Urinary bladder (tissue), 4 donors: ENCODE results near the gene ELAC2. TPM values are rescaled to one million over a fixed set of nuclear protein-coding genes. Genes with fewer than 3 reads are reported as not detected.
A peak's percentile ranks its signal among the peaks of the same experiment; 100 is the strongest.

ENCODE experiments used
- DNase-seq: peaks from one replicate; pipeline ENCODE4 v3.0.0-alpha.2; 2015; ENCODE audit errors: extremely low spot score
- H3K27ac ChIP-seq: one replicate; pipeline ENCODE4 v1.5.1; 2013; ENCODE audit warnings: low read depth, mild to moderate bottlenecking, moderate library complexity
- H3K36me3 ChIP-seq: one replicate; pipeline ENCODE4 v1.6.1; 2013; ENCODE audit warnings: mild to moderate bottlenecking, moderate library complexity; ENCODE audit not compliant: insufficient read depth
- H3K4me1 ChIP-seq: one replicate; pipeline ENCODE4 v1.6.1; 2013; ENCODE audit warnings: mild to moderate bottlenecking, moderate library complexity; ENCODE audit not compliant: insufficient read depth
- H3K4me3 ChIP-seq: one replicate; pipeline ENCODE4 v1.5.1; 2013; ENCODE audit warnings: low read depth, low read length
- WGBS: extraction: QIAGEN DNeasy Blood & Tissue Kit; methylation state at CpG from one replicate; pipeline ENCODE4 v1.1.7; 2013; 5-methylcytosine and 5-hydroxymethylcytosine counted together
- polyA plus RNA-seq: library from polyadenylated mRNA; stranded (reverse); fragments of 200-250 nt; gene quantifications from one replicate; pipeline ENCODE4 v1.2.3, GENCODE V29; 2013
- total RNA-seq: library from RNA; depleted of rRNA; stranded (reverse); fragments of >200 nt; gene quantifications from one replicate; pipeline ENCODE4 v1.2.3, GENCODE V29; 2014
- donor health status: healthy with polysubstance abuse.
- donor health status: healthy.

ELAC2 gene
- total and polyA plus RNA-seq, 2 donors = 33.3 to 47.0 TPM

DNA sequence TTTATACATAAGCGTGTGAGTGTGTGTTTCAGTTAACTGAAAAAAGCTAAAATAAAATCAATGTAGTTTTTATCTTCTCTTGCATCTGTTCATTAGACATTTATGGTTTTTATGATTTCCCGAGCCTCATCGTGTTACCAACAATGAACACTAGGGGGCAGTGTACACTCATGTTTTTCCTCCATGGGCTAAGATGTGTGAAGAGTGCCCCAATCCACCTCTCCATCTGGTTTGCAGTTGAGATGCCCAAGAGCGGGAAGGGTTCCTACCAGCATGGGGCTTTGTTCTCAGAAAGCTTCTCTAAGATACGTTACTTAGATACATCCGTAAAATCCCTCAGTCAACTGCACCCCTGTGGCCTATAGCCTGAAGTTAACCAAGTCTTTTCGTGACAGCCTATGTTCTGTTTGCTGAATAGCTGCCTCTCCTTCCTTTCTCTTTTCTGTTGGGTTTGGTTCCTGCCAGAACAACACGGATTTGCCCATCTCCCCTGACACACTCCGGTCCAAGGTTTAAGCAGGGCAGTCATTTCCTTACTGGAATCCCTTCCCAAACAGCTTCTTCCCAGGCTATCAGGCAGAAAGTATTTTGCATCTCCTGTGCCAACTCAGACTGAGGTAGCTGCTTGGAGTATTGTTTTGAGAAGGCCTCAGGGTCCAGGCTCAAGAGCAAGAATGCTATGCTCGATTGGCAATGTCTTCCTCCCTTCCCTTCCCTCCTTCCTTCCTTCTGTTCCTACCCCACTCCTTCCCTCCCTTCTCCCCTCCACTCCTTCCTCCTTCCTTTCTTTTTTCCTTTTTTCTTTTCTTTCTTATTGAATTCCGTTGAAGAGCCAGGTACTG, 12.9 kb upstream of the ELAC2 start:
- Histone ChIP-seq H3K4me3 (no peak overlapping the region), H3K27ac (no peak overlapping the region), H3K36me3 (no peaks in the 10 kb centered on the region), H3K4me1 (no peaks in the 10 kb centered on the region)
- peak; percentile 8 for DNase-seq
- 49% methylated on average over 11 of the region's 11 CpGs for WGBS

DNA sequence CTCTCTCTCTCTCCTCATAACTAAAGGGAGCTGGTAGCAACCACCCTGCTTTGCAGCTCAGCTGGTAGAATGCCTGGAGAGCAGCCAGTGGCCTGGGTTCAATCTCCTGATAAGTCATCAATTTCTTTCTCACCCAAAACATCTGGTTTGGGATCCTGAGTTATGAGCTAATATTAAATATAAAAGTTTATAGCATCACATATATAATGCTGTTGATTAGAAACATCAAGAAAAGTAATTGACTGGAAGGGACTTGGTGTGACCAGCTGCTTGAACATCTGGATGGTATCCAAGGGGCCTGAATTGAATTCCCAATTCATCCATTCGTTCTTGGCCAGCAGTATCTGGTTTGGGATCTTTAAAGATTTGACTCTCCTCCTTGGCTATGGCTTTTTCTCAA, 12.2 kb upstream of the ELAC2 start:
- no peak overlapping the region for H3K4me3 ChIP-seq
- DNase-seq = no peak
- WGBS = 59% methylated on average over 1 of the region's 1 CpG
- H3K27ac ChIP-seq = no peak overlapping the region
- H3K36me3 ChIP-seq = no peaks in the 10 kb centered on the region
- H3K4me1 ChIP-seq = no peaks in the 10 kb centered on the region

DNA sequence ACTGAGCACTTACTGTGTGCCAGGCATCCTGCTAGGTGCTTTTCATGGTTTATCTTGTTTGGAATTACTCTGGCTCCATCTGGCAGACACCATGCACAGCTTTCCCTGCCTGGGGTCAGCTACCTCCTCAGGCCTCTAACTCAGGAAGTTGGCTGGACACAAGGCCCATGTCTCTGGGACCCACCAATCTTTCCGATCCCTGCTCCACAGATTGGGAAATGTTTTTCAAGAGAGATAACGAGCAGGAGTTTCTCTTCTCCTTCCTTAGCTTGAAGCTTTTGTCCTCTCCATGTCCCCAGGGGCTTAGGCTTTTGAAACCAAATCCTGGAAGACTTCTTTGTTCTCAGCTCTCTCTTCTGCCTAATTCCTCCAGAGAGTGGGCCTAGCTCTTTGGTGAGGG, 11.5 kb upstream of the ELAC2 start:
- H3K4me1 ChIP-seq = no peaks in the 10 kb centered on the region
- no peak overlapping the region for H3K4me3 ChIP-seq
- H3K36me3 ChIP-seq = no peaks in the 10 kb centered on the region
- WGBS = 76% methylated on average over 2 of the region's 2 CpGs
- DNase-seq = no peak
- H3K27ac ChIP-seq = no peak overlapping the region

DNA sequence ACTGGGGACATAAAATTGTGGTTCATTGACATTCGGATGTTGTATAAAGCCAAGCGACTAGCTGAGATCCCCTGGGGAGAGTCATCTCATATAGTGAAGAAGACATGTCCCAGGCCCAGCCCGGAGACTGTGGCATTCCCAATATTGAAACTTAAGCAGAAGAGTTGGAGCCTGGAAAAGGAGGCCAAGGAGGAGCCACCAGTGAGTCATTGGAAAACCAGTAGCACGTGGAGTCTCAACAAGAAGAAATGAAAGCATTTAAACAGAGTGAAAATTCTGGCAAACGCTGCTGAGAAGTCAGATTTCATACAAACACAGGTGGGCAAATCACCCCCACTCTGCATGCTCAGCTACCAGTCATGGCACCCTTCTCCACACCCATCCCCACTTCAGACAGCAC, 9.4 kb upstream of the ELAC2 start:
- 88% methylated on average over 5 of the region's 5 CpGs for WGBS

DNA sequence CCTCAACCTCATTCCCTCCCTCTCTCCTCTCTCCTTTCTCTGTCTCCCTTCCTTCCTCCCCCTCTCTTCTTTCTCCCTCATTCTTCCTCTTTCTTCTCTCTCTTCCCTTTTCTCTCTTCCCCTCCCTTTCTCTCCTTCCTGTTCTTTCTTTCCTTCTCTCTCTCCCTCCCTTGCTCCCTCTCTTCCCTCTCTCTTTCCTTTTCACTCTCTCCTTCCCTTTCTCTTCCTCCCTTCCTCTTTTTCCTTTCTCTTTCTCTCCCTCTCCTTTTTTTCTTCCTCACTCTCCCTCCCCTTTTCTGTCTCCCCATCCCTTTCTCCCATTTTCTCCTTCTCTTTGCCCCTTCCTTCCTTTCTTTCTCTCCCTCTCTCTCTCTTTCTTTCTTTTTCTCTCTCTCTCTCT, 7.9 kb upstream of the ELAC2 start:
- Histone ChIP-seq H3K4me1 (no peaks in the 10 kb centered on the region), H3K27ac (no peak overlapping the region), H3K4me3 (no peak overlapping the region), H3K36me3 (no peaks in the 10 kb centered on the region)
- no peak for DNase-seq

More for the DNA sequence above, 9.4 kb upstream of the ELAC2 start:
- H3K4me3 ChIP-seq = no peak overlapping the region
- DNase-seq = no peak
- no peaks in the 10 kb centered on the region for H3K36me3 ChIP-seq
- H3K27ac ChIP-seq = no peak overlapping the region
- no peaks in the 10 kb centered on the region for H3K4me1 ChIP-seq

DNA sequence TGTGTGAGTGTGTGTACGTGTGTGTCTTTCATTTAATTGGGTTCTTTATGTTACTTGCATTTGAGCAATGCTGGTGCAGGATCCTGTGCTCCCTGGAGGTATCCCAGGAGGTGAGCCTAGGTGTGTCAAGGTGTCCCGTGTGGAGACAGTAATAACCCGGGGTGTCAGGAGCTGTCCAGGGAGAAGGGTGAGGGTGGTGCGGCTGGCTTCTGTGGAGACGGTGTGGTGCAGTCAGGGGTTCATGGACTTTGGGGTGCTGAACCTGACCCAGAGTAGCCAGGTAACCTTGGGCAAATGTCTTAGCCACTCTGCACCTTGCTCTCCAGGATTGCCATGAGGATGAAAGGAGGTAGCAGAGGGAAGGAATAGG, 7.4 kb upstream of the ELAC2 start:
- 75% methylated on average over 5 of the region's 5 CpGs for WGBS
- no peak for DNase-seq
- Histone ChIP-seq H3K36me3 (no peaks in the 10 kb centered on the region), H3K4me3 (no peak overlapping the region), H3K4me1 (no peaks in the 10 kb centered on the region), H3K27ac (no peak overlapping the region)

DNA sequence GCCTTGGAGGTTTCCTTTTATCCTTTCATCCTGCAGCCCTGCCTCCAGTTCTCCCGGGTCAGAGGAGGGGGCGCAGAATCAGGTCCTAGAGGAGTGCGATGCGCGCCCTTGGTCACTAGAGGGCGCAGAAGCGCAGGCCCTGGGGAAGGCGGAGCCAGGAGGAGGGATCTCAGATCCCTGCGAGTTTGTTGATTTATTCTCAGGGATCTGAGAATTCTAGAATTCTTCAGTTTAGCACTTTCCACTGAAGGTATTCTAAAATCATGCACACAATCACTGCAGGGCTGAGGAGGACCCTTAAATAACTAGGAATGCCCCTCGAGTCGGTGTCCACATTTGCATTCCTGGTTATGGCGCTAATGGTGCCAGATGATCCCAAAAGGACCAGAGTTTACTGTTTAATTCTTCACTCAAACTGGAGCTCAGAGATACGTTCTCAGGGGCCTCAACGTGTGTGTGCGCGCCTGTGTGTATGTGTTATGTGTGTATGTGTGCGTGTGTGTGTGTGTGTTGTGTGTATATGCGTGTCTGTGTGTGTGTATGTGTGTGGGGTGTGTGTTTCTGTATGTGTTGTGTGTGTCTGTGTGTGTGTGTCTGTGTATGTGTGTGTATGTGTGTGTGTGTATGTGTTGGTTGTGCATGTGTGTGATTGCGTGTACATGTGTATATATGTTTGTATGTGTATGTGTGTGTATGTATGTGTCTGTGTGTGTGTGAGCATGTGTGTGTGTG, 6.9 kb upstream of the ELAC2 start:
- Histone ChIP-seq H3K36me3 (no peaks in the 10 kb centered on the region), H3K4me1 (no peaks in the 10 kb centered on the region), H3K4me3 (no peak overlapping the region), H3K27ac (no peak overlapping the region)
- peak; percentile 13 for DNase-seq
- 27% methylated on average over 19 of the region's 19 CpGs for WGBS

DNA sequence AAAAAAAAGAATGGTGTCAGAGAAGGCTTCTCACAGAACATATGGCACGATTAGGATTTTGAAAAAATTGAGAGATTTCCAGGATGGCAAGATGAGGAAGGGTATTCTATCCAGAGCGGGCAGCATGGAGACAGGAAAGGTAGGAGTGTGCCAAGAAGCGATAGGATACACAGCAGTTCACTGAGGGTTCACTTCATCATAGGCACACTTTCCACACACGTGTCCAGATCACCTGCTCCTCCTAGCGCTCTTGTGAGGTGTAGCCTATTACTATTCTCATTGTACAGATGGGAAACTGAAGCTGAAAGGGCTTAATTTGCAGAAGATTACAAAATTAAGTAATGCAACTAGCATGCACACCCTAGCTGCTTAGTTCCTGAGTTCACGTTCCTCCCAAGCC, 6.2 kb upstream of the ELAC2 start:
- DNase-seq = no peak
- Histone ChIP-seq H3K4me3 (no peak overlapping the region), H3K4me1 (no peaks in the 10 kb centered on the region), H3K36me3 (no peaks in the 10 kb centered on the region), H3K27ac (no peak overlapping the region)
- WGBS = 66% methylated on average over 6 of the region's 6 CpGs

DNA sequence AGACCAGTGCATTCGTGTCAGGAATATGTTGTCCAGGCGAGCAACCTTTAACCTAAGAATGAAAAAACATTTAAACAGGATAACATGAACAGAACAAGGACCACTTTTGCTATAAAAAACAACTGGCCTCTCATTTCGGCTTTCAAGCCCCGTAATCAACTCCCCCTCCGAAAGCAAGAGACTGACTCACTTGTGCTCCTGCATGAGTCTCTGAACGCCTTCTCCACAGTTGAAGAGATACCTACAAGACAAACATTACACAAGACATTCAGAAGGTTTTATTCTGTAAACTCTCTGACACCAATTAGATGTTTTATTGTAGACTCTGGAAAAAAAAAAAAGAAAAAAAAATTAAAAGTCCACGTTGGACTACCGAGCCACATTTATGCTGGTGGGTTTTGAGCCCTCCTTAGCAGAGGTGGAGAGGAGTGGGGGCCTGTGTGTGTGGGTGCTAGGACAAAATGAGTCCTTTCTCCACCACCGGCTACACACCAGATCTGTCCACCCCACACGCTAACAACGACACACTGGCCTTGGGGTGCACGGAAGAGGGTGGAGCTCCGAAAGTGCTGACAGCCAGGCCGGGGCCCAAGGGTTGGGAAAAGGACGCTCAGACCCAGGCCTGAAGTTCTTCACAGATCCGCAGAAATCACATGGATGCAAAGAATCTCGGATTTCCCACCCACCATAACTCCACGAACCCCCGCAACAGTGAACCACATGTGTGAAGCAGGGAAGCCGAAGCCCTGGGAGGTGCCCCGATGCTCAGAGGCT, 759 bp downstream of the ELAC2 start:
- Histone ChIP-seq H3K4me3 (peak overlapping the region; percentile 89), H3K4me1 (peaks cover 1% of the 10 kb centered on the region), H3K36me3 (no peaks in the 10 kb centered on the region), H3K27ac (peak overlapping the region; percentile 6)
- DNase-seq = no peak
- WGBS = 16% methylated on average over 21 of the region's 21 CpGs

DNA sequence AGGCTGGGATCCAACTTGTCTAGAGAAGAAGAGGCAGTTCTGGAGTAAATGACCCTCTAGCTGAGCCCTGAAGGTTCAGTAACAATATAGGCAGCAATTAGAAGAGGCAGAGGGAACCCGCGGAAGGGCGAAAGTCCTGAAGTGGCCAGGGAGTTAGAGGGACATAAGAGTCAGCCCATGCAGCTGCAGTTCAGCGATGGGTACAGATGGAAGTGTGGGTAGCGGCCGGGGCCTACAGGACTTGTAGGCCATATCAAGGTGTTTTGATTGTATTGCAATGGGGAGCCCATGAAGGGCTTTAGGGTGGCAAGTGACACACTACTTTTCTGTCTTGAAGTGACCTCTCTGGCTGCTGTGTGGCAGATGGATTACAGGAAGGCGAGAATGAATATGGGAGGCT, 3.0 kb downstream of the ELAC2 start:
- H3K36me3 ChIP-seq = no peaks in the 10 kb centered on the region
- WGBS = 96% methylated on average over 7 of the region's 7 CpGs
- H3K27ac ChIP-seq = no peak overlapping the region
- H3K4me1 ChIP-seq = peaks cover 1% of the 10 kb centered on the region
- no peak overlapping the region for H3K4me3 ChIP-seq
- no peak for DNase-seq

DNA sequence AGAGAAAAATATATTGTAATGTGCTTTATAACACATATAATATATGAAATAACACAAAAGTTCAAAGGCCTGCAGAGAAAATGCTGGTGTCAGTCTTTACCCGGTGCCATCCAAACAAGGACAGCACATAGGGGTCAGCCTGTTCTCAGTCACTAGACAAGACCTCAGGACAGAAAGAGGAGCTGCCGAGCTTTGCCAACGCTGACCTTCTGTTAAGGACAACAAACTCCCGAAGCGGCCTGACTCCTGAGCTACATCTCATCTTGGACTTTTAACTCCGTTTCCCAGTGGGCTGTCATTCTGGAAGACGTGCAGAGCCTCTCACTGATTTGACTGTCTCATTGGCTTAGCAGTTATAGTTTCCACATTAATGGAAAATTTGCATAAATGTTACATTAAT, 6.9 kb downstream of the ELAC2 start:
- Histone ChIP-seq H3K27ac (no peak overlapping the region), H3K4me3 (no peak overlapping the region), H3K4me1 (no peaks in the 10 kb centered on the region), H3K36me3 (peaks cover 2% of the 10 kb centered on the region)
- WGBS = 85% methylated on average over 7 of the region's 7 CpGs
- DNase-seq = no peak

DNA sequence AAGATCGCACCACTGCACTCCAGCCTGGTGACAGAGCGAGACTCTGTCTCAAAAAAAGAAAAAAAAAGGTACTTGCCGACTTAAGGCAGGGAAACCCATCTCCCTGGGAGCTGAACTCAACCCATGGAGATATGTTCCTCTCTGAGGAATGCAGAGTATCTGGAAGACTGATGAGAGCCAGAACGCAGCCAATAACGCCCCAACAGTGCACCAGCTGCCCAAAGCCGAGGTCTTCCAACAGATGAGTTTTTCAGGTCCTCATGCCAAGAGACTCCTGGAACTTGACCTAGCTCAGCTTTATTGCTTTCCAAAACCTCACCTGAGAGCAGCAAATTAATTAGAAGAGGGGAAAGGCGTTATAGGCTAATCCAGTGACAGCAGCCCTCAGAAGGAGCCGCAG, 9.4 kb downstream of the ELAC2 start:
- Histone ChIP-seq H3K27ac (no peak overlapping the region), H3K4me1 (no peaks in the 10 kb centered on the region), H3K36me3 (peaks cover 2% of the 10 kb centered on the region), H3K4me3 (no peak overlapping the region)
- WGBS = 94% methylated on average over 8 of the region's 8 CpGs
- no peak for DNase-seq

DNA sequence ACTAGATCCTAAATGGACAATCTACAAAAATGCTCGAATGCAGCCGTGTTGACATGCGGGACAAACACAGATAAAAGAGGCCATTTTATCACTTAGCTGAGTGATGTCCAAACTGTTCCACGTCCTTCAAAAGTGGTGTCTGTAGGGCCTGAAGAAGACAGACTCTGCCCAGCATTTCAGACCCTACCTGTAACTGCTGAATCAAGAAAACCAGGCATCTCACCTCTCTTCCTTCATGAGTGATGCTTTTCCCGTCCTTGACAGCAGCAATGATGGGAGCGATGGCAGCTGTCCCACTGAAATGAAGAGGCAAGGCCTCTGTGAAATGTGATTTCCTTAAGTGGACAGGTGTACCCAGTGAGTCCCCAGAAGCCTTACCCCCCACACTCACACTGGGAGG, 12.3 kb downstream of the ELAC2 start:
- DNase-seq = no peak
- Histone ChIP-seq H3K27ac (no peak overlapping the region), H3K4me1 (no peaks in the 10 kb centered on the region), H3K36me3 (peaks cover 2% of the 10 kb centered on the region), H3K4me3 (no peak overlapping the region)
- 91% methylated on average over 6 of the region's 6 CpGs for WGBS

DNA sequence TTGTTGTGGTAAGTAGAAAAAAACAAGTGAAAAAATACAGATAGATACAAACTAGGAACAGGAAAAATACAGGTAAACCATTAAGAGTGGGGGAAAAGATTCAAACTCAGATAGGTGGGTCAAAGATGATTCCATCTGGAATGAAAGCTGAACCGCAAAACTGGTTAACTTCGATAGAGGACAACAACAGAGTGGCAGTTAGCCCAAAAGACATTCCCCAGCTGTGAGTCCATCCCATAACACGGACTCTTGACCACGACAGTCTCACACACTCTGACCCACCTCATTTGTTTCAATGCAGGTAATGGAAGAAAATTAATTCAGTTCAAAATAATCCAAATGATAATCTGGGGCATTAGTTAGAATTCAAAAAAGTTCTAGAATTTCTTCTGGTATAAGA, 13.5 kb downstream of the ELAC2 start:
- DNase-seq = no peak
- Histone ChIP-seq H3K4me1 (no peaks in the 10 kb centered on the region), H3K4me3 (no peak overlapping the region), H3K27ac (no peak overlapping the region), H3K36me3 (peaks cover 6% of the 10 kb centered on the region)
- WGBS = 63% methylated on average over 4 of the region's 4 CpGs
